Gastrocnemius medialis (tissue), 4 donors: ENCODE data around the gene PINK1. TPM values are rescaled to one million over a fixed set of nuclear protein-coding genes. Genes with fewer than 3 reads are reported as not detected.

Source experiments
- ATAC-seq, 2 donors: fragments of 150-250 bp; one replicate each; pipeline ENCODE4 v1.9.1; 2016
- DNase-seq, 2 donors: peaks; one replicate each; pipeline ENCODE4 v3.0.0-alpha.2; 2019
- H3K27ac ChIP-seq, 4 donors: fragments of 200-600 bp; sonication (generic); 1 replicate in 1 of 4; 2 replicates in 3 of 4; pipeline ENCODE4 v1.5.1; 2016 to 2018; ENCODE audit warnings: mild to moderate bottlenecking in 2 of 4, moderate library complexity in 1 of 4
- H3K27me3 ChIP-seq, 3 donors: fragments of 200-600 bp; sonication (generic) in 2 of 3; 1 replicate in 1 of 3; 2 replicates in 2 of 3; pipeline versions ENCODE4 v1.5.1 to v1.6.0; 2016 to 2019; ENCODE audit warnings: mild to moderate bottlenecking in 1 of 3, moderate library complexity in 1 of 3
- H3K36me3 ChIP-seq, 2 donors: fragments of 200-600 bp; sonication (generic) in 1 of 2; one replicate each; pipeline ENCODE4 v1.5.1; 2017 to 2018
- H3K4me1 ChIP-seq, 2 donors: fragments of 200-600 bp; sonication (generic) in 1 of 2; one replicate each; pipeline ENCODE4 v1.5.1; 2016 to 2017; ENCODE audit warnings: mild to moderate bottlenecking in 2 of 2
- H3K4me3 ChIP-seq, 4 donors: fragments of 200-600 bp; sonication (generic) in 3 of 4; 1 replicate in 1 of 4; 2 replicates in 3 of 4; pipeline ENCODE4 v1.5.1; 2016 to 2019; ENCODE audit warnings: mild to moderate bottlenecking in 2 of 4
- H3K9me3 ChIP-seq, 3 donors: fragments of 200-600 bp; sonication (generic) in 2 of 3; 1 replicate in 1 of 3; 2 replicates in 2 of 3; pipeline ENCODE4 v1.5.1; 2016 to 2019
- POLR2A ChIP-seq, 2 donors: fragments of 450-650 bp; IDR thresholded peaks; one replicate each; pipeline ENCODE4 v1.6.1; 2017; ENCODE audit warnings: antibody characterized with exemption in 2 of 2, mild to moderate bottlenecking in 2 of 2, moderate library complexity in 2 of 2
- in situ Hi-C, 4 donors: fragments of 200-750 bp; cut with MboI; loops; one replicate each; pipeline versions ENCODE4 v1.15.0 to v1.8.0; 2017; ENCODE audit warnings: low sequenced_read_pairs in 4 of 4
- intact Hi-C: fragments of 100-400 bp; cut with DNase I; formaldehyde crosslinking; loops from one replicate; pipeline ENCODE4 v1.15.1; 2023; ENCODE audit warnings: low total_unique reads
- total RNA-seq, 4 donors: library from RNA; depleted of rRNA; stranded (reverse); fragments of >200 nt; gene quantifications; one replicate each; pipeline versions ENCODE4 v1.1.0 to v1.2.3, GENCODE V29; 2016
- TF ChIP-seq, protein P1 (sequence below), 5 experiments: fragments of 450-650 bp in 3 of 5; fragments of 200-600 bp in 2 of 5; sonication (generic) in 2 of 5; IDR thresholded peaks in 4 of 5; conservative IDR thresholded peaks in 1 of 5; 1 replicate in 4 of 5; 2 replicates in 1 of 5; pipeline ENCODE4 v1.5.1; 2016 to 2019; ENCODE audit warnings: antibody characterized with exemption in 5 of 5, mild to moderate bottlenecking in 3 of 5, moderate library complexity in 3 of 5

Gene PINK1
- total RNA-seq, result 100 to 1,000 TPM; 376 to 478 (median 414) TPM

DNA sequence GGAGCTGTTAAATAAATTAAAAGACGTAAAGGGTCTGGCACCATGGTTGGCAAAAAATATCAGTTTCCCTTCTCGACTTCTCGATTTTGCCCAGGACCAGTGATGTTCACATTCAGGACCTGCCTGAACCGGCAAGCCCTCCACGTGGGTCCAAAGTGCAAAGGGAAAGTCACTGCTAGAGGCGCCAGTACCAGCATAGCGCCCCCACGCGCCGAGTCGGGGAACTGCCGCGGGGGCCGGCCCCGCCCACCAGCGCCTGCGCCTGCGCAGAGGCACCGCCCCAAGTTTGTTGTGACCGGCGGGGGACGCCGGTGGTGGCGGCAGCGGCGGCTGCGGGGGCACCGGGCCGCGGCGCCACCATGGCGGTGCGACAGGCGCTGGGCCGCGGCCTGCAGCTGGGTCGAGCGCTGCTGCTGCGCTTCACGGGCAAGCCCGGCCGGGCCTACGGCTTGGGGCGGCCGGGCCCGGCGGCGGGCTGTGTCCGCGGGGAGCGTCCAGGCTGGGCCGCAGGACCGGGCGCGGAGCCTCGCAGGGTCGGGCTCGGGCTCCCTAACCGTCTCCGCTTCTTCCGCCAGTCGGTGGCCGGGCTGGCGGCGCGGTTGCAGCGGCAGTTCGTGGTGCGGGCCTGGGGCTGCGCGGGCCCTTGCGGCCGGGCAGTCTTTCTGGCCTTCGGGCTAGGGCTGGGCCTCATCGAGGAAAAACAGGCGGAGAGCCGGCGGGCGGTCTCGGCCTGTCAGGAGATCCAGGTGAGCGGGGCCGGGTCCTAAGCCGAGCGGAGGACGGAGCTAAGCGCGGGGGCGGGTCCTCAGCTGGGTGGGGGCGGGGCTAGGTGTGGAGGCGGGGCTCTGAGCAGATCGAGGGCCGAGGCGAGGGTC is at the start of gene PINK1:
Gene PINK1, plus strand, starts transcription at position 269 of the 875 bp plus-strand sequence. Its CDS starts 91 bp downstream, at position 360.
- DNase-seq (peak; percentile 66 to 81), ATAC-seq (peak; percentile 81 to 86)
- Histone ChIP-seq H3K27ac (peak within 1 kb of the TSS; percentile 93 to 99 (median 97)), H3K4me1 (peaks cover 17 to 22% of the 10 kb centered on the region in 2 donors), H3K4me3 (peak within 1 kb of the TSS; percentile 79 to 96 (median 88)), H3K36me3 (peaks cover 0 to 11% of the 10 kb centered on the region in 2 donors), H3K9me3 (no peaks in the 10 kb centered on the region), H3K27me3 (no peaks in the 10 kb centered on the region)
- intact Hi-C loops, result loop anchor here (1.0 to 10.0 kb wide), 5 partner anchors 27 to 279 kb away; partner anchors contain the start of genes DDOST and MUL1
- in situ Hi-C loops, result no loop called here
- TF ChIP-seq, protein P1, sequence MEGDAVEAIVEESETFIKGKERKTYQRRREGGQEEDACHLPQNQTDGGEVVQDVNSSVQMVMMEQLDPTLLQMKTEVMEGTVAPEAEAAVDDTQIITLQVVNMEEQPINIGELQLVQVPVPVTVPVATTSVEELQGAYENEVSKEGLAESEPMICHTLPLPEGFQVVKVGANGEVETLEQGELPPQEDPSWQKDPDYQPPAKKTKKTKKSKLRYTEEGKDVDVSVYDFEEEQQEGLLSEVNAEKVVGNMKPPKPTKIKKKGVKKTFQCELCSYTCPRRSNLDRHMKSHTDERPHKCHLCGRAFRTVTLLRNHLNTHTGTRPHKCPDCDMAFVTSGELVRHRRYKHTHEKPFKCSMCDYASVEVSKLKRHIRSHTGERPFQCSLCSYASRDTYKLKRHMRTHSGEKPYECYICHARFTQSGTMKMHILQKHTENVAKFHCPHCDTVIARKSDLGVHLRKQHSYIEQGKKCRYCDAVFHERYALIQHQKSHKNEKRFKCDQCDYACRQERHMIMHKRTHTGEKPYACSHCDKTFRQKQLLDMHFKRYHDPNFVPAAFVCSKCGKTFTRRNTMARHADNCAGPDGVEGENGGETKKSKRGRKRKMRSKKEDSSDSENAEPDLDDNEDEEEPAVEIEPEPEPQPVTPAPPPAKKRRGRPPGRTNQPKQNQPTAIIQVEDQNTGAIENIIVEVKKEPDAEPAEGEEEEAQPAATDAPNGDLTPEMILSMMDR (IDR thresholded peaks at IDR 0.05 in 4 of 5, conservative IDR thresholded peaks at IDR 0.05 in 1 of 5), result peak; percentile 97 to 100 (median 99)
- peak; percentile 97 for TF ChIP-seq POLR2A (IDR thresholded peaks at IDR 0.05)

DNA sequence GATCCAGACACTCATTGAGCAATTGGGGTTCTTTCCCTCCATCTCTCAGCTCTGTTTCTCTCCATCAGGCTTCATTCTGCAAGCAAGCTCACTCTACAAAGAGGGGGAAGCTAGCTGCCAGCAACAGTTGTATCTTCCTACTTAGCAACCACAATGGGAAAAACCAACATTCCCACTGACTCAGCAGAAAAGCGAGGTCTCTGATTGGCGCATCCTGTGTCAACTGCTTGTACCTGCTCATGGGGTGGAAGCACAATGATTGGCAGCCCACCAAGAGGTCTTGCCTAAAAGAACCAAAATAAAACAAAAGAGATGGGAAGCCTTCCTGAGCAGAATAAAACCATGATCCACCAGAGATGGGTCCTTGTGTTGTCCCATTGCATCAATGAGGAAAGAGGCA is 48.4 kb upstream of the PINK1 start:
- DNase-seq (no peak), ATAC-seq (no peak)
- no peak for TF ChIP-seq POLR2A (IDR thresholded peaks at IDR 0.05)
- TF ChIP-seq, protein P1 (IDR thresholded peaks at IDR 0.05 in 4 of 5, conservative IDR thresholded peaks at IDR 0.05 in 1 of 5), result no peak
- Histone ChIP-seq H3K36me3 (no peaks in the 10 kb centered on the region), H3K4me1 (peaks cover 0 to 3% of the 10 kb centered on the region in 2 donors), H3K27me3 (peaks cover 16 to 19% (median 17%) of the 10 kb centered on the region in 3 donors), H3K9me3 (no peaks in the 10 kb centered on the region), H3K4me3 (no peak overlapping the region), H3K27ac (no peak overlapping the region)
- in situ Hi-C loops (no loop called here), intact Hi-C loops (no loop called here)

DNA sequence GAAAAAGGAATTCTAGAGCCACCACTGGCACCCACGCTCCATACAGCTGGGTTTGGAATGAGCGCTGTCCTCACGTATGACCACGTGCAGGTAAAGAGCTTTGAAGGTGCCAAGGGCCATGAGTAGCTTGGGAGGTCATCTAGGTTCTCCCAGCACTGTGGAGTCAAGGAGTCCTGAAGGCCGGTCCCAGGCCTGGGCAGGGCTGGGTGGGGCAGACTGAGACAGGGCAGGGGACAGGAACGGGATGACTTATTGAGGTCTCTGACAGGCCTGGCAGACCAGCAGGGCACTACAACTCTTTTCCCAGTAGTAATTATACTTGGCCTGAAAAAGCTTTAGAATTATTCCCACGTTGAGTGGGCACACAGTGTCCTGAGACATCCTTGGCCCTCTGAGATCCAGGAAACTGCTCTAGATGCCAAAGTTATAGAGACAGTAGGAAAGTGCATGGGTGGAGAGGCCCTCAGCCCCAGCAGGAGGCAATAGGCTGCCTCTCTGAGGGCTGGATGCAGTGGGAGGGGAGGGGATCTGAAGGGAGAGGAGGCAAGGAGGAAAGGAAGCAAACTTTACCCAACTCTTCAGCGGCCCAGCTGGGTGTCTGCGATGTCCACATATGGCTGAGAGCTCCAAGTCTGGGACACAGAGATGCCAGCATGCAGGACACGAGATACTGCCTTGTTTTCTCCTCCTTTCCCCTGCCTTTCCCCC is 46.2 kb upstream of the PINK1 start:
- Histone ChIP-seq H3K4me3 (no peak overlapping the region), H3K27me3 (peaks cover 19 to 27% (median 20%) of the 10 kb centered on the region in 3 donors), H3K4me1 (peaks cover 0 to 3% of the 10 kb centered on the region in 2 donors), H3K9me3 (no peaks in the 10 kb centered on the region), H3K36me3 (no peaks in the 10 kb centered on the region), H3K27ac (peak overlapping the region in 1 of 4 donors; percentile 22)
- no peak for TF ChIP-seq POLR2A (IDR thresholded peaks at IDR 0.05)
- TF ChIP-seq, protein P1 (IDR thresholded peaks at IDR 0.05 in 4 of 5, conservative IDR thresholded peaks at IDR 0.05 in 1 of 5), result no peak
- in situ Hi-C loops, result no loop called here
- intact Hi-C loops, result no loop called here
- DNase-seq, result peak in 1 of 2 donors; percentile 23
- ATAC-seq, result peak in 1 of 2 donors; percentile 22

DNA sequence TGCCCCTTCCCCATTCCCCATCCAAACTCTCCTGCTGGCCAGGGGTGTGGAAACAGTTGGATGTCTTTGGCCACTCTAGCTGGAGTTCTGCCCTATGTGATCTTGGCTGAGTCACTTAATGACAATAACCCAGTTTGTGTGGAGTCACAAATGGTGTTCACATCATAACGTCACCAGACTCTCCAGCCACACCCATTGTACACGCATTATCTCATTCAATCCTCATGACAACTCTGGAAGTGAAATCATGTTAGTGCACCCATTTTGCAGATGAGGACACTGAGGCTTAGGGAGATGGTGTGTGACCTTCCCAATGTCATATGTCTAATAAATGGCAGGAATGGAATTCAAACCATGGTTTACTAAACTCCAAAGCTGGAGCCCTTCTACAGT is 45.6 kb upstream of the PINK1 start:
- TF ChIP-seq POLR2A (IDR thresholded peaks at IDR 0.05), result no peak
- TF ChIP-seq, protein P1 (IDR thresholded peaks at IDR 0.05 in 4 of 5, conservative IDR thresholded peaks at IDR 0.05 in 1 of 5), result no peak
- peak overlapping the region in 1 of 4 donors; percentile 22 for H3K27ac ChIP-seq
- intact Hi-C loops, result no loop called here
- in situ Hi-C loops, result no loop called here
- no peaks in the 10 kb centered on the region for H3K36me3 ChIP-seq
- H3K27me3 ChIP-seq, result peaks cover 19 to 27% (median 20%) of the 10 kb centered on the region in 3 donors
- H3K9me3 ChIP-seq, result no peaks in the 10 kb centered on the region
- DNase-seq (peak in 1 of 2 donors; percentile 50), ATAC-seq (peak; percentile 53 to 56)
- H3K4me1 ChIP-seq, result peaks cover 0 to 3% of the 10 kb centered on the region in 2 donors
- no peak overlapping the region for H3K4me3 ChIP-seq
